GM18870 (cell line): Measurements from ENCODE around the gene GPR179.

Experiments
- ATAC-seq: cut with Tn5 transposase; IDR thresholded peaks from one replicate; pipeline ENCODE4 v1.9.1; 2021; ENCODE audit warnings: moderate library complexity; ENCODE audit not compliant: unreplicated experiment

The GPR179 gene, protein sequence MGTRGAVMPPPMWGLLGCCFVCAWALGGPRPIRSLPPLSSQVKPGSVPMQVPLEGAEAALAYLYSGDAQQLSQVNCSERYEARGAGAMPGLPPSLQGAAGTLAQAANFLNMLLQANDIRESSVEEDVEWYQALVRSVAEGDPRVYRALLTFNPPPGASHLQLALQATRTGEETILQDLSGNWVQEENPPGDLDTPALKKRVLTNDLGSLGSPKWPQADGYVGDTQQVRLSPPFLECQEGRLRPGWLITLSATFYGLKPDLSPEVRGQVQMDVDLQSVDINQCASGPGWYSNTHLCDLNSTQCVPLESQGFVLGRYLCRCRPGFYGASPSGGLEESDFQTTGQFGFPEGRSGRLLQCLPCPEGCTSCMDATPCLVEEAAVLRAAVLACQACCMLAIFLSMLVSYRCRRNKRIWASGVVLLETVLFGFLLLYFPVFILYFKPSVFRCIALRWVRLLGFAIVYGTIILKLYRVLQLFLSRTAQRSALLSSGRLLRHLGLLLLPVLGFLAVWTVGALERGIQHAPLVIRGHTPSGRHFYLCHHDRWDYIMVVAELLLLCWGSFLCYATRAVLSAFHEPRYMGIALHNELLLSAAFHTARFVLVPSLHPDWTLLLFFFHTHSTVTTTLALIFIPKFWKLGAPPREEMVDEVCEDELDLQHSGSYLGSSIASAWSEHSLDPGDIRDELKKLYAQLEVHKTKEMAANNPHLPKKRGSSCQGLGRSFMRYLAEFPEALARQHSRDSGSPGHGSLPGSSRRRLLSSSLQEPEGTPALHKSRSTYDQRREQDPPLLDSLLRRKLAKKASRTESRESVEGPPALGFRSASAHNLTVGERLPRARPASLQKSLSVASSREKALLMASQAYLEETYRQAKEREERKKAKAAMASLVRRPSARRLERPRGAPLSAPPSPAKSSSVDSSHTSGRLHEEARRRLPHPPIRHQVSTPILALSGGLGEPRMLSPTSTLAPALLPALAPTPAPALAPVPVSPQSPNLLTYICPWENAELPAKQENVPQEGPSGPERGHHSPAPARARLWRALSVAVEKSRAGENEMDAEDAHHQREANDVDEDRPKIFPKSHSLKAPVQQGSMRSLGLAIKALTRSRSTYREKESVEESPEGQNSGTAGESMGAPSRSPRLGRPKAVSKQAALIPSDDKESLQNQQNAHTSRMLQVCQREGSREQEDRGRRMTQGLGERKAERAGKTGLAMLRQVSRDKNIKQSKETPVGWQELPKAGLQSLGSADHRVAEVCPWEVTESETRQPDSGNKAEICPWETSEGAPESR (N-terminal part only)

DNA sequence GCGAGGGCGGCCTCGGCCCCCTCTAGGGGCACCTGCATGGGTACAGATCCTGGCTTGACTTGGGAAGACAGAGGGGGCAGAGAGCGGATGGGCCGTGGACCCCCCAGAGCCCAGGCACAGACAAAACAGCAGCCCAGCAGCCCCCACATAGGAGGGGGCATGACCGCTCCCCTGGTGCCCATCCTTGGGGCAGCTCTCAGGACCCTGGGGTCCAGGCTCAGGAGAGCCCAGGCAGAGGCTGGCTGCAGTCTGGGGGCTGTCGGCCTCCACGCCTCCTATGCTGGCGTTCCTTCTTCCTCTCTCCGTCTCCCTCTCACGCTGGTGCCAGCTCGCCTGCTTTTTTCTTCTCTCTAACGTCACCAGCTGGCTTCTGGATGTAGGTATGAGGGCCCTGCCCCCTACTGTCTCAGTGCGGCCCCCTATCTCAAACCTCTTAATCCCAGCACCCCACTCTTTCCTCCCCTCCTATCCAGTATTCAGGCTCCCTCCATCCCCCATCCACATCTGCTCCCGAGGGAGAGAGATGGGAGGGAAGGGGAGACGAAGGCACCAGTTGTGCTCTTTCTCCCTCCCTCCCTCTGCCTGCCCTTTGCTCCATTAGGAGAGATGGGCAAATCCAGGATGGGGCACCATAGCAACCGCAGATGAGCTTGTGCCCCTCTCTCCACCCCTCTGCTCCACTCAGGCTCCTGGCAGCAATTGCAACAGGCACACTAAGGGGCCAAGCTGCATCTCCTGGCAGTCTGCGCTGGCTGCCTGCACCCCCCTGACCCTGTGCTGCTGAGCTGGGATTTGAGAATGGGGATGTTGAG, at the start of gene GPR179:
Gene GPR179, minus strand, starts transcription at position 349 of the 812 bp plus-strand sequence. Its CDS starts 167 bp downstream, at position 182.
- no peak for ATAC-seq

DNA sequence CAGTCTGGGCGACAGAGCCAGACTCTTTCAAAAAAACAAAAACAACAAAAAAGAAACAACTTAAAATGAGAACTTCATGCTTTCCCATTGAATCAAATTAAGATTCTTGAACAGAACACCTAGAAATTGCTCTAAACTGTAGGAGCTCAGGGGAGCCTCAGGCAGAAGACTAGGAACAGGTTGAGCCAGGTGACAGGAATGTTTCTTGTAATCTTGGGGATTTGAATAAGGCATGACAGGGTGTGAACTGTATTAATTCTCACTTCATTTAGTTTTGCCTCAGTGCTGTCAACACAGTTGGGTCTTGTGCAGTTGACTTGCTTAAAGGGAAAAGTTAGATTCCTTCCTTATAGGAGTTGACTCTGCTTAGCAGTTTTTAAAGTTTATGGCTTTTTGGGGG, 35.7 kb upstream of the GPR179 start:
- ATAC-seq, result no peak

DNA sequence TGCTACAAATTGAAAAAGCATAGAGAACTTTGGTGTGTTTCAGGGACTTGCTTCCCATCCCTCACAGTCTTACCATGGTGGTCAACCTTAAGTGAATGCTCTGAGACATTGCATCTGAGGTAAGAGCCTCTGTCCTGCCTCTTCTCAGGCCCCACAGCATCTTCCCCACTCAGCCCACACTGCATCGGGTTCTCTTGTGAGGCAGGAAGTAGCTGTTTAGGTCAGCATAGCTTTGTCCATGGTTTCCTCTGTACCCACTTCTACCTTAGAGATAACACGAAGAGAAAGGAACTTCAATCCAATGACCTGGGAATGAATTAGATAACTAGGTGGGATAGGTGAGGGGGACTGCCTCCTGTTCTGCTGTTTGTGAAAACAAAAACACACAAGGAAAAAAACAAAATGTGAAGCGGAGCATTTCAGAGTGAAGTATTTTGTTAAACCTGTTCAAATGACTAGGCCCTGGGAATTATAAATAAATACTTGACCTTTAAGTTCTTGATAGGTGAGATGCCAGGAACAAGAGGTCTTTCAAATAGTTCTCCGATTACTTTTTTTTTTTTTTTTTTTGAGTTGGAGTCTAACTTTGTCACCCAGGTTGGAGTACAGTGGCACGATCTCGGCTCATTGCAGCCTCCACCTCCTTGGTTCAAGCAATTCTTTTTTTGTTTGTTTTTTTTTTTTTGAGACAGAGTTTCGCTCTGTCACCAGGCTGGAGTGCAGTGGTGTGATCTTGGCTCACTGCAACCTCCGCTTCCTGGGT, 25.5 kb upstream of the GPR179 start:
- no peak for ATAC-seq

DNA sequence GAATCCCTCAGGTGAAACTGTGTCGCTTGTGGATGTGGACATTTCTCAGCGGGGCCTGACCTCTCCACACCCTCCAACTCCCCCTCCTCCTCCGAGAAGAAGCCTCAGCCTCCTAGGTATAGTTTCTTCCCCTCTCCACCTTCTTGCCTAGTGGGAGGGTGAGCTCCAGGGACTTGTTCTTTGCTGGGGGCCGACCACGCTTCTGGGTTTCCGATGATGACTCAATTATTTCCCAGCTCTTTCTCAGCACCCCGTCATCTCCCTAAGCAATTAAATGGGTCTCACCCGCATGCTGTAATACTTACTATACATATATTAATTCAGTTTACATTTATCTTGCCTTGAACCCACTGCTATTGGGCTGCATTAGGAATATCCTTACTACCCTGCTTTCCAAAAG, 21.0 kb upstream of the GPR179 start:
- ATAC-seq, result no peak

DNA sequence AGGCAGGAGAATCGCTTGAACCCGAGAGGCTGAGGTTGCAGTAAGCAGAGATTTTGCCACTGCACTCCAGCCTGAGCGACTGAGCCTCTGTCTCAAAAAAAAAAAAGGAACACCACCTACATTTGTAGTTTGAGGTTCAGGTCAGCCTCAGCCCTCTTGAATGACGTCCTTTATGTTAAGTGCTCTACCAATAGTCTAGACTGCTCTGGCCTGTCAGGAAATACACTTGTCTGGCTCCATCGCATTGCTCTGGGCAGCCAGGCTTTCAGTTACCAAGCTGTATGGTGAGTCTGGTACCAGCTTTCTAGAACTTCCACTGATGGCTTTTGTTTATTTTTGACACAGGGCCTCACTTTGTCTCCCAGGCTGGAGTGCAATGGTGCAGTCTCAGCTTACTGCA, 19.3 kb upstream of the GPR179 start:
- ATAC-seq, result no peak

DNA sequence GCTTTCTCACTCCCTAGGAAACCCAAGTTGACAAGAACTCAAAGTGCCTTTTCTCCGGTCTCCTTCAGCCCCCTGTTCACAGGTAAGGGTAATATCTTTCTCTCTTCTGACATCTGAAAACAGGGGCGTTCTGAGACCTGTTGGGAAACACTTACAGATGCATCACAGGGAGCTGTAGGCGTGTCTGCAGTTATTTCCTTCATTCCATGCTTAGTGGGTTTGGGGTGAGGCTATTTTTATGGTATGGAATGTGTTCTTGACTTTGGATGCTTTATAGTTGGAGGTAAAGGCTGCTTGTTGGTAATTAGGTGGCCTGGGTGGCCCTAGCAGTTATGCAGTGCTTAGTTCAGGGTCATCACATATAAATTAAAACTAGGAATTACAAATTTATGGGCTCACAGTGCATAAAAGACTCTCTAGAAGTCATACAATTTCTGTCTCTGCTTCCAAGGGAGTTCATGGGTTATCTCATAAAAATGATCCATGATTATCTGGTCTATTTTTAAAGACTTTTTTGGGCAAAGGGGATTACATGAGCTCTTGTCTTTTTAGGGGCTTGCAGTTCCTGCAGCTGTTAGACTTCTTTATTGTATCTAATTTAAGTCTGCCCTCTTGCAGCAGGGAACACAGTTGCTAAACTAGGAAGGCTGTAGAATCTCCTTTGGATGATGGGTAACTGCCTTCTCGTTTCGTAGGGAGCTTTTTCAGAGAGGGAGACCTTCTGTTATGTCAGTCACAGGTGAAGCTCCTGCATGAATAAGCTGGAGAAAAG, 18.1 kb upstream of the GPR179 start:
- ATAC-seq, result no peak

DNA sequence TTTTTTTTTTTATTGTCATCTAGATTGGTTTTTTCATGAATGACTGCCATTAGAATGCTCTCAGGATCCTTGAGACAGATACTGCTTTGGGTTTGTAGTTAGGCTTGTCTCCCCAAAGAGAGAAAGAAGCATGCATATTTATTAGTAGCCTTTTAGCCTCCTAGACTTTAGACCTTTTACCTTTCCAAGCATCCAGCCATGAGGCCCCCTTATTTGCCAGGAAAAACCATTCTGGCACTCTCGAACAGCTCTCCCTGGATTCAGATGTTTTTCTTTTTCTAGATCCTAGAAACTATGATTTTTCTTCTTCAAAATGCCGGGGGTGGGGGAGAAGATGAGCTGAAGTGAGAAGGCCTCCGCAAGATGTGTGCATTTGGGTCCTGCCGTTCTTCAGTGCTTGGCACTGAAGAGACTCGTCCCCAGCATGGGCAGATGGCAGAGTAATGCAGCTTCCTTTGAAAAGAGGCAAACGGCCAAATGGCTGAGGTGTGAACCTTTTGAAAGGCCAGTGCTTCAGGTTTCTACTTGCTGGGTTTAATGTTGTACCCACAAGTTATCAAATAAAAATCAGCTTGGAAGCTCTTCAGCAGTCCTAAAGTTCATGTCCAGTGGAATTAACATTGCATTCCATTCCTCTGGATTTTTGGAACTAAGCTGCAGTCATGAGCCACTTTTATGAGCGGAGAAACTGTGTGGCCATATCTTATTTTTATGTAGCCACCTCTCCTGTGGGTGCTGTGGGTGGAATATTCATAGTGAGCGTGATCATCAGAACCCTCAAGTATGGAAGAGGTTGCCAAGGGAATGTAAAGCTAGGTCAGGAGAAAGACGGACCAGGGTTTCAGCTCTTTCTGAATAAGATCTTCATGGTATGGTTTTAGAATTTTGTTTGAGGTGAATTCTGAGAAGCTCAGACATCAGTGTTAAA, 15.1 kb upstream of the GPR179 start:
- ATAC-seq, result no peak

DNA sequence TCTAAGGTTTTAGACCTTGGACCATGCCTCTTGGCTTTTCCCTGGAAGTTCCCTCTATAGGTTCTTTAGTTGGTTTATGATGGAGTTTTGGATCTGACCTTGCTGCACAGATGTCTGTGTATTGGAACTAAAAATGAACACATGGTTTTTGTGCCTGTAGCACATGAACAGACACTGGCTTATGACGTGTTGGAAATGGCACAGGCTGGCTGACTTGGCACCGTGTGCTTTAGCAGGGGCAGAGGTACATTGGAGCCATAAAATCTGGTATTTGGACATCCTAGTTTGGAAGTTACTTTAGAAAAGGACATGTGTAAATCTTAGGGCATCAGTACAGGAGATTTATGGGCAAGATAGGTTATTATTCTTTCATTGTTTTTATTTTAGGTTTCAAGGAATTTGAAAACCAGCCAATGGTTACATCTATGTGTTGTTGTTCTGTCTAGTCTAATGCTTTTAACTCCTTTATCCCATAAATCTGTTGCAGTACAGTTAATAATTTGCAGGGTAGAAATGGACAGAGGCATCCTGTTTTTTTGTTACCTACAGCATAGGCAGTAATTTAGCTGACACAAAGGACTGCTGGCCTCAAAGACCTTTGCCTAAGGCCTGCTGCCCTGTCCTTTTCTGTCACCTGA, 13.8 kb upstream of the GPR179 start:
- ATAC-seq, result no peak

DNA sequence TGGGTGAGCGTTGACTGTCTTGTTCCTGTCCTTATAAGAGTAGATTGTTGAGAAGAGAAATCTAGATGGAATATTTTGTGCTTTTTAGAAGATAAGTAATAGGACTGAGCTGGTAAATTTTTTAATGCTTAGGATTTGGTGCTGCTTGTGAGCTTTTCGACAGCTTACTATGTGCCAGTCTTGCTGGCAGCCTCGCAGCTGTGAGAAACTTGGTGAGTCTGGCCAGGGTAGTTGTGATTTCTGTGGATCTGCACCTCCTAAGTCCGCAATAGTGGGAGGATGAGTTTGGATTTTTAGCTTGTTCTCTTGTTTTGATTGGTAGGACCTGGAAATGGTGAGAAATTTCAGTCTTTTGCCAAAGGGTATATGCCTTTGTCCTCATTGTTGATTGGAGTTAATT, 11.5 kb upstream of the GPR179 start:
- no peak for ATAC-seq

DNA sequence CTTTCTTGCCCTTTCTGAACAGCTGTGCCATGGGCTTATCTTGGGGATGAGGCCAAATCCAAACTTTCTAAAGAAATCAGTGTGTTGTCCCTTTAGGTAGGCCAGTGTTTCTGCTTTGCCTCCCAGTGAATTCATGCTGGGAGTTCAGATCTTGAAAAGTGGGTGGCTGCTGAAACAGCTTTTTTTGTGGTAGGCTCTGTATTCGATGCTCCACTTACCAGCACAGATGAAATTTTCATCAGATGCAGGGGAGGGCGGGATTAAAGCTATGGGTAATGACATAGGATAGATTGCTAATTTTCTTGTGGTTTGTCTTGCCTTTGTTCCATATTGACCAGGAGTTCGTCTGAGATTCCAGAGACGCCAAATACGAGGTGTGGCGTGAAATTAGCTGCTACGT, 10.7 kb upstream of the GPR179 start:
- no peak for ATAC-seq

DNA sequence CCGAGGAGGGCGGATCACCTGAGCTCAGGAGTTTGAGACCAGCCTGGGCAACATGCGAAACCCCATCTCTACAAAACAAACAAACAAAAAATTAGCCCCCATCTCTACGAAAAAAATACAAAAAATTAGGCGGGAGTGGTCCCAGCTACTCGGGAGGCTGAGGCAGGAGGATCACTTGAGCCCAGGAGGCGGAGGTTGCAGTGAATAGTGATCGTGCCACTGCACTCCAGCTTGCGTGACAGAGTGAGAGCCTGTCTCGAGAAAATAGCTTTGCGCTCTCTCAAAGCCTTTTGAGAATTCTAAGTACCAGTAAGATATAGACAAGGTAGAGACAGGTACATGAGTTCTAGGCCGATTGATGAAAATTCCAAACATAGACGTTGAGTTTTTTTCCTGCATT, 9.9 kb upstream of the GPR179 start:
- ATAC-seq, result no peak

DNA sequence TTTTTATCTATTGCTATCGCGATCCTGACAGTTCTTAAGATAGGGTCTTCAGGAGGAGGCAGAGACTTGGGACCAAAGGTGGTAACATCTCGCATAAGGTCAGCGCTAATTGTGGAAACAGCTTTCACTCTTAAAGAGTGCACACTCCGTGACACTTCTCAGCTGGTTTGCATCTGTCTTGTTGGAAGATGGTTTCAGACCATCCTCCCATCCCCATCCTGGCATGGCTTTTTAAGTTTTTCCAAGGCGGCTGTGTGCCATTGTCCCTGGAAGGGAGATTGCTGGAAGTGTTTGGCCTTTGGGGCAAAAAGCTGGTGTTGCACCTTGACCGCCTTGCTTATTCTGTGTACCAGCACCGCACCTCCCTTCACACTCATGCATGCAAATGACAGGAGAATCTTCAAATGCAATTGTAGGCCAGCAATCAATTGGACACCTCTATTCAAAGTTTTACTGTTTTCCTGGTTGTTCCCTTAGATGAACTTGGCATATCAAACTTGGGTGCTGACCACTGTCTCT, 9.4 kb upstream of the GPR179 start:
- ATAC-seq, result no peak

DNA sequence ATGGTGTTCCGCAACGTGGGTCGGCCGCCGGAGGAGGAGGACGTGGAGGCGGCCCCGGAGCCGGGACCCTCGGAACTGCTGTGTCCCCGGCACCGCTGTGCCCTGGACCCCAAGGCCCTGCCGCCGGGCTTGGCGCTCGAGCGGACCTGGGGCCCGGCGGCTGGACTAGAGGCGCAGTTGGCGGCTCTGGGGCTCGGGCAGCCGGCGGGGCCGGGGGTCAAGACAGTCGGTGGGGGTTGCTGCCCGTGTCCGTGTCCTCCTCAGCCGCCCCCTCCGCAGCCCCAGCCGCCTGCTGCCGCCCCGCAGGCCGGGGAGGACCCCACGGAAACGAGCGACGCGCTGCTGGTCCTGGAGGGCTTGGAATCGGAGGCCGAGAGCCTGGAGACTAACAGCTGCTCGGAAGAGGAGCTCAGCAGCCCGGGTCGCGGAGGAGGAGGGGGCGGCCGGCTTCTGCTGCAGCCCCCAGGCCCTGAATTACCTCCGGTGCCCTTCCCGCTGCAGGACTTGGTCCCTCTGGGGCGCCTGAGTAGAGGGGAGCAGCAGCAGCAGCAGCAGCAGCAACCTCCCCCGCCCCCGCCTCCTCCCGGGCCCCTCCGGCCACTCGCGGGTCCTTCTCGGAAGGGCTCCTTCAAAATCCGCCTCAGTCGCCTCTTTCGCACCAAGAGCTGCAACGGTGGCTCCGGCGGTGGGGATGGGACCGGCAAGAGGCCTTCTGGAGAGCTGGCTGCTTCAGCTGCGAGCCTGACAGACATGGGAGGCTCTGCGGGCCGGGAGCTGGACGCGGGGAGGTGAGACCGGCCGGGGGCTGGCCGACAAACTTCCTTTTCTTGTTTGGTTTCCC, 8.7 kb upstream of the GPR179 start:
- ATAC-seq, result no peak

DNA sequence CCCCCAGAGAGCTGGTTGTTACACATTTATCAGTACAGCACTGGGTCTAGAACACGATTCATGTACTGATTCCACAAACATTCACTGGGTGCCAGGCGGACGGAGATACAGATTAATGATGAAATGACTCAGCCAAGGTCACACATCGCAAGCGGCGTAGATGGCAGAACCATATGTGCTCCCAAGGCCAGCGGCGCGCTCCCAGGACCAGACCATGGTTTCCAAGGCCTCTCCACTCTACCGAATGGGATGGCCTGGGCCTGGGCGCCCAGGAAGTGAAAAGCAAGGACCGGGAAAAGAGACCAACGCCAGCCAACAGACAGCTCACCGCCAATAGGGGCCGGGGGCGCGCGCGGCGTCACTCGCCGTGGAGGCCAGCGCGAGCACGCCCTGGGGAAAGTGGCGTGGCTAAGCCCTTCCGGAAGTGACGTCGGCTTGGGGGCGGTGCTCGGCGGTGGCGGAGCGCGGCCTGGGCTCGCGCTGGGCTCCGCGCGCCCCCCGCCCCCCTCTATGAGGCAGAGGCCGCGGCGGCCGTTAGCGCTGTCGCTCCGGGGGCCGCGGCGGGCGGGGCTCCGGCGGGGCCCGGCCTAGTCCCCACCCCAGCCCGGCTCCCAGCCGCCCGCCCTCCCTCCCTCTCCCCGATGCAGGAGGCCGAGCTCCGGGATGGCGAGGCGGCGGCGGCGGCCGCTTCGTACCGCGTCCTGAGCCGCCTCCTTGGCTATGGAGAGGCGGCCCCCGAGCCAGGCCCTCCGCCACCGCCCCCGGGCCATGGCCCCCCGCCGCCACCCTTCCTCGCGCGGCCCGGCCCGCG, 7.9 kb upstream of the GPR179 start, which contains the start of gene SOCS7:
Gene SOCS7, plus strand, starts transcription at position 433 of the 811 bp plus-strand sequence. Its CDS starts 209 bp downstream, at position 642.
- peak; percentile 46 for ATAC-seq

DNA sequence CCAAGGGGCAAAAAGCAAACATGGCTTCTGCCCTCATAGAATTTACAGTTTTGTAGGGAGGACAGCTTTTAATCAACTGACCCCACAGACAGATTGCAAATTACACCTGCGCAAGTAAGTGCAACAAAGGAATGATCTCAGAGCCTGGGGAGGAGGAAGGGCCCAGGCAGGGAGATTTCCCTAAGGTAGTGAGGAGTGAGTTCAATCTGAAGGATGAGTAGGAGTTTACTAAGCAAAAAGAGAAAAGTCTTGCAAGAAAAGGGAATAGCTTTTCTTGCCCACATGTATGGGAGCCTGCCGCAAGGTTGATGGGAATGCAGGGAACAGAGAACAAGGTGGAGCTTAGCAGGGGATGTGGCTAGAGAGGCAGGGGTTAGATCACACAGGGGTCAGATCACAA, 6.3 kb upstream of the GPR179 start:
- no peak for ATAC-seq
